Neural cell (in vitro differentiated cells): ENCODE measurements around the gene NFE2.

Experiments used
- EP300 ChIP-seq: fragments of 450-650 bp; conservative IDR thresholded peaks from 2 replicates; pipeline ENCODE4 v1.6.1; 2014; ENCODE audit warnings: antibody characterized with exemption, mild to moderate bottlenecking, moderate library complexity; ENCODE audit not compliant: poor library complexity, severe bottlenecking
- EZH2 ChIP-seq: fragments of 200-600, 300-800 bp; shearing (Covaris generic), sonication (generic); IDR thresholded peaks from 2 replicates; pipeline ENCODE4 v1.6.1; 2014; ENCODE audit warnings: antibody characterized with exemption, low read length, borderline replicate concordance, mild to moderate bottlenecking; ENCODE audit not compliant: insufficient read depth, poor library complexity, severe bottlenecking
- POLR2AphosphoS5 ChIP-seq: IDR thresholded peaks from 2 replicates; pipeline ENCODE4 v1.6.1; 2012
- SMC3 ChIP-seq: fragments of 450-650 bp; conservative IDR thresholded peaks from 2 replicates; pipeline ENCODE4 v1.6.1; 2014; ENCODE audit warnings: antibody characterized with exemption, mild to moderate bottlenecking, moderate library complexity; ENCODE audit not compliant: poor library complexity
- TF ChIP-seq, protein P1 (sequence below): fragments of 450-650 bp; IDR thresholded peaks from 2 replicates; pipeline ENCODE4 v1.5.1; 2014; ENCODE audit warnings: antibody characterized with exemption, mild to moderate bottlenecking, moderate library complexity; ENCODE audit not compliant: poor library complexity, severe bottlenecking
- TF ChIP-seq, protein P2 (sequence below): IDR thresholded peaks from 2 replicates; pipeline ENCODE4 v1.6.1; 2012; ENCODE audit warnings: borderline replicate concordance

GRCh38 chr12:54340846-54341245 lies 40.0 kb upstream of the NFE2 start:
- TF ChIP-seq POLR2AphosphoS5 = no peak
- TF ChIP-seq, protein P1, sequence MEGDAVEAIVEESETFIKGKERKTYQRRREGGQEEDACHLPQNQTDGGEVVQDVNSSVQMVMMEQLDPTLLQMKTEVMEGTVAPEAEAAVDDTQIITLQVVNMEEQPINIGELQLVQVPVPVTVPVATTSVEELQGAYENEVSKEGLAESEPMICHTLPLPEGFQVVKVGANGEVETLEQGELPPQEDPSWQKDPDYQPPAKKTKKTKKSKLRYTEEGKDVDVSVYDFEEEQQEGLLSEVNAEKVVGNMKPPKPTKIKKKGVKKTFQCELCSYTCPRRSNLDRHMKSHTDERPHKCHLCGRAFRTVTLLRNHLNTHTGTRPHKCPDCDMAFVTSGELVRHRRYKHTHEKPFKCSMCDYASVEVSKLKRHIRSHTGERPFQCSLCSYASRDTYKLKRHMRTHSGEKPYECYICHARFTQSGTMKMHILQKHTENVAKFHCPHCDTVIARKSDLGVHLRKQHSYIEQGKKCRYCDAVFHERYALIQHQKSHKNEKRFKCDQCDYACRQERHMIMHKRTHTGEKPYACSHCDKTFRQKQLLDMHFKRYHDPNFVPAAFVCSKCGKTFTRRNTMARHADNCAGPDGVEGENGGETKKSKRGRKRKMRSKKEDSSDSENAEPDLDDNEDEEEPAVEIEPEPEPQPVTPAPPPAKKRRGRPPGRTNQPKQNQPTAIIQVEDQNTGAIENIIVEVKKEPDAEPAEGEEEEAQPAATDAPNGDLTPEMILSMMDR = no peak
- TF ChIP-seq SMC3 = no peak
- TF ChIP-seq, protein P2, sequence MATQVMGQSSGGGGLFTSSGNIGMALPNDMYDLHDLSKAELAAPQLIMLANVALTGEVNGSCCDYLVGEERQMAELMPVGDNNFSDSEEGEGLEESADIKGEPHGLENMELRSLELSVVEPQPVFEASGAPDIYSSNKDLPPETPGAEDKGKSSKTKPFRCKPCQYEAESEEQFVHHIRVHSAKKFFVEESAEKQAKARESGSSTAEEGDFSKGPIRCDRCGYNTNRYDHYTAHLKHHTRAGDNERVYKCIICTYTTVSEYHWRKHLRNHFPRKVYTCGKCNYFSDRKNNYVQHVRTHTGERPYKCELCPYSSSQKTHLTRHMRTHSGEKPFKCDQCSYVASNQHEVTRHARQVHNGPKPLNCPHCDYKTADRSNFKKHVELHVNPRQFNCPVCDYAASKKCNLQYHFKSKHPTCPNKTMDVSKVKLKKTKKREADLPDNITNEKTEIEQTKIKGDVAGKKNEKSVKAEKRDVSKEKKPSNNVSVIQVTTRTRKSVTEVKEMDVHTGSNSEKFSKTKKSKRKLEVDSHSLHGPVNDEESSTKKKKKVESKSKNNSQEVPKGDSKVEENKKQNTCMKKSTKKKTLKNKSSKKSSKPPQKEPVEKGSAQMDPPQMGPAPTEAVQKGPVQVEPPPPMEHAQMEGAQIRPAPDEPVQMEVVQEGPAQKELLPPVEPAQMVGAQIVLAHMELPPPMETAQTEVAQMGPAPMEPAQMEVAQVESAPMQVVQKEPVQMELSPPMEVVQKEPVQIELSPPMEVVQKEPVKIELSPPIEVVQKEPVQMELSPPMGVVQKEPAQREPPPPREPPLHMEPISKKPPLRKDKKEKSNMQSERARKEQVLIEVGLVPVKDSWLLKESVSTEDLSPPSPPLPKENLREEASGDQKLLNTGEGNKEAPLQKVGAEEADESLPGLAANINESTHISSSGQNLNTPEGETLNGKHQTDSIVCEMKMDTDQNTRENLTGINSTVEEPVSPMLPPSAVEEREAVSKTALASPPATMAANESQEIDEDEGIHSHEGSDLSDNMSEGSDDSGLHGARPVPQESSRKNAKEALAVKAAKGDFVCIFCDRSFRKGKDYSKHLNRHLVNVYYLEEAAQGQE = no peak
- TF ChIP-seq EZH2 = no peak
- no peak for TF ChIP-seq EP300
